Measurements from ENCODE around the gene TEX101. TPM values are rescaled to one million over a fixed set of nuclear protein-coding genes. Genes with fewer than 3 reads are reported as not detected.

The TEX101 gene
- polyA plus RNA-seq, 3 donors: 0.16 TPM; not detected in 2

GRCh38 chr19:43450545-43450997, 35.9 kb downstream of the TEX101 start:
- no peak overlapping the region for H3K27ac ChIP-seq (ENCODE audit: low read depth in 1 of 2, low read length in 2 of 2)
- no peaks in the 10 kb centered on the region for H3K27me3 ChIP-seq (ENCODE audit: control insufficient read depth in 2 of 2, insufficient read depth in 2 of 2, low read length in 2 of 2)
- H3K4me2 ChIP-seq (replicated peaks; ENCODE audit: extremely low read depth, low read length, poor library complexity, severe bottlenecking): no peak overlapping the region
- peaks cover 5 to 11% (median 8%) of the 10 kb centered on the region in 7 donors for H3K9me3 Mint-ChIP-seq
- H3K27ac Mint-ChIP-seq: peak overlapping the region in 2 of 7 donors; percentile 33 to 46
- H3K9ac ChIP-seq (ENCODE audit: insufficient read depth, low read length, poor library complexity, severe bottlenecking): no peak overlapping the region
- intact Hi-C loops (cut with micrococcal nuclease): loop anchor here in 1 of 2 donors (10.0 kb wide), 1 partner anchor 354 kb away; the partner anchor contains the start of gene LYPD5
- H3K36me3 ChIP-seq (replicated peaks in 1 of 2; ENCODE audit: control insufficient read depth in 1 of 2, insufficient read depth in 2 of 2, low read length in 2 of 2): no peaks in the 10 kb centered on the region
- peaks cover 1 to 8% (median 2%) of the 10 kb centered on the region in 3 donors for H3K27me3 Mint-ChIP-seq (ENCODE audit: low read depth in 3 of 3)
- peaks cover 0 to 5% of the 10 kb centered on the region in 2 donors for H3K9me3 ChIP-seq (replicated peaks in 1 of 2; ENCODE audit: control insufficient read depth in 1 of 2, insufficient read depth in 1 of 2, low read length in 2 of 2)
- H3K4me1 Mint-ChIP-seq: peaks cover 25% of the 10 kb centered on the region
- TF ChIP-seq CTCF (IDR thresholded peaks at IDR 0.05): no peak
- peak in 1 of 3 donors; percentile 70 for DNase-seq
- H3K79me2 ChIP-seq (ENCODE audit: insufficient read depth, low read length): no peaks in the 10 kb centered on the region
- H3K4me3 ChIP-seq (replicated peaks in 1 of 3; ENCODE audit: low read depth in 2 of 3, low read length in 3 of 3): no peak overlapping the region
- no peak overlapping the region for H2AFZ ChIP-seq (ENCODE audit: insufficient read depth, low read depth, low read length, poor library complexity, severe bottlenecking)
- H3K4me3 Mint-ChIP-seq: peak overlapping the region in 1 of 2 donors; percentile 21
- peaks cover 2 to 7% of the 10 kb centered on the region in 2 donors for H3K36me3 Mint-ChIP-seq
- 0% methylated on average over 2 of the region's 2 CpGs for WGBS (ENCODE audit: insufficient coverage)
- H4K20me1 ChIP-seq (ENCODE audit: insufficient read depth, low read length): no peaks in the 10 kb centered on the region
- H3K4me1 ChIP-seq (ENCODE audit: control insufficient read depth in 1 of 2, insufficient read depth in 2 of 2, low read length in 2 of 2): peaks cover 29% of the 10 kb centered on the region in 2 donors

GRCh38 chr19:43452582-43452981, 37.9 kb downstream of the TEX101 start:
- H3K27me3 ChIP-seq (ENCODE audit: control insufficient read depth in 2 of 2, insufficient read depth in 2 of 2, low read length in 2 of 2): no peaks in the 10 kb centered on the region
- H3K27me3 Mint-ChIP-seq (ENCODE audit: low read depth in 3 of 3): peaks cover 0 to 3% (median 0%) of the 10 kb centered on the region in 3 donors
- peaks cover 25 to 32% of the 10 kb centered on the region in 2 donors for H3K4me1 ChIP-seq (ENCODE audit: control insufficient read depth in 1 of 2, insufficient read depth in 2 of 2, low read length in 2 of 2)
- H3K4me2 ChIP-seq (replicated peaks; ENCODE audit: extremely low read depth, low read length, poor library complexity, severe bottlenecking): no peak overlapping the region
- no peak overlapping the region for H3K27ac Mint-ChIP-seq
- H2AFZ ChIP-seq (ENCODE audit: insufficient read depth, low read depth, low read length, poor library complexity, severe bottlenecking): no peak overlapping the region
- DNase-seq: no peak
- H3K79me2 ChIP-seq (ENCODE audit: insufficient read depth, low read length): no peaks in the 10 kb centered on the region
- no peak overlapping the region for H3K9ac ChIP-seq (ENCODE audit: insufficient read depth, low read length, poor library complexity, severe bottlenecking)
- H4K20me1 ChIP-seq (ENCODE audit: insufficient read depth, low read length): no peaks in the 10 kb centered on the region
- no peak for TF ChIP-seq CTCF (IDR thresholded peaks at IDR 0.05)
- H3K4me3 ChIP-seq (replicated peaks in 1 of 3; ENCODE audit: low read depth in 2 of 3, low read length in 3 of 3): no peak overlapping the region
- intact Hi-C loops (cut with micrococcal nuclease): loop anchor here in 1 of 2 donors (10.0 kb wide), 1 partner anchor 352 kb away; the partner anchor contains the start of gene LYPD5
- H3K4me1 Mint-ChIP-seq: peaks cover 33% of the 10 kb centered on the region
- no peak overlapping the region for H3K27ac ChIP-seq (ENCODE audit: low read depth in 1 of 2, low read length in 2 of 2)
- H3K9me3 Mint-ChIP-seq: peaks cover 3 to 11% (median 8%) of the 10 kb centered on the region in 7 donors
- no peaks in the 10 kb centered on the region for H3K36me3 ChIP-seq (replicated peaks in 1 of 2; ENCODE audit: control insufficient read depth in 1 of 2, insufficient read depth in 2 of 2, low read length in 2 of 2)
- peaks cover 0 to 5% of the 10 kb centered on the region in 2 donors for H3K9me3 ChIP-seq (replicated peaks in 1 of 2; ENCODE audit: control insufficient read depth in 1 of 2, insufficient read depth in 1 of 2, low read length in 2 of 2)
- H3K36me3 Mint-ChIP-seq: peaks cover 2 to 7% of the 10 kb centered on the region in 2 donors
- no peak overlapping the region for H3K4me3 Mint-ChIP-seq
- 67% methylated on average over 2 of the region's 3 CpGs for WGBS (ENCODE audit: insufficient coverage)

Data from CD14-positive monocyte (primary cell).